Upper lobe of right lung (tissue), 1 donor: ENCODE measurements around the gene TCEAL1. TPM values are rescaled to one million over a fixed set of nuclear protein-coding genes. Genes with fewer than 3 reads are reported as not detected.

Experiments
- ATAC-seq: fragments of 200-7000 bp; cut with Tn5 transposase; one replicate; pipeline ENCODE4 v1.9.1; 2020; ENCODE audit warnings: mild to moderate bottlenecking, moderate library complexity
- DNase-seq: peaks from one replicate; pipeline ENCODE4 v3.0.0-alpha.2; 2020
- H3K27ac ChIP-seq: fragments of 200-600 bp; one replicate; pipeline ENCODE4 v1.8.0; 2022
- H3K27me3 ChIP-seq: fragments of 200-600 bp; one replicate; pipeline ENCODE4 v1.8.0; 2022; ENCODE audit warnings: mild to moderate bottlenecking
- H3K36me3 ChIP-seq: fragments of 200-600 bp; one replicate; pipeline ENCODE4 v1.8.0; 2022
- H3K4me1 ChIP-seq: fragments of 200-600 bp; one replicate; pipeline ENCODE4 v1.8.0; 2022
- H3K4me3 ChIP-seq: fragments of 200-600 bp; one replicate; pipeline ENCODE4 v1.8.0; 2022; ENCODE audit warnings: mild to moderate bottlenecking
- H3K9me3 ChIP-seq: fragments of 200-600 bp; one replicate; pipeline ENCODE4 v1.8.0; 2022
- intact Hi-C: fragments of 100-400 bp; cut with DNase I; formaldehyde crosslinking; loops from one replicate; pipeline ENCODE4 v1.11.0; 2022
- long read RNA-seq: library from polyadenylated mRNA; unstranded; transcript quantifications from one replicate; pipeline ENCODE4 v2.0.0, GENCODE V29; 2021
- total RNA-seq: library from RNA; stranded (reverse); fragmentation: NEBNext Ultra II Directional; extraction: Animal tissue kit (Norgen Biotek cat#: 25700); gene quantifications from one replicate; pipeline ENCODE4 v1.2.1, GENCODE V29; 2021
- TF ChIP-seq, protein P1 (sequence below): fragments of 200-600 bp; IDR thresholded peaks from one replicate; pipeline ENCODE4 v1.8.0; 2022; ENCODE audit warnings: antibody characterized with exemption
- donor health status: DM: no; HTN: yes; CAD: no; lungs with severe emphysema.

The TCEAL1 gene, protein sequence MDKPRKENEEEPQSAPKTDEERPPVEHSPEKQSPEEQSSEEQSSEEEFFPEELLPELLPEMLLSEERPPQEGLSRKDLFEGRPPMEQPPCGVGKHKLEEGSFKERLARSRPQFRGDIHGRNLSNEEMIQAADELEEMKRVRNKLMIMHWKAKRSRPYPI
- total RNA-seq: 31.0 TPM
- long read RNA-seq, partial matches to known transcripts: 3 of 10 reads
- long read RNA-seq, other reads (novel, unspliced or antisense): 2 of 10 reads

DNA sequence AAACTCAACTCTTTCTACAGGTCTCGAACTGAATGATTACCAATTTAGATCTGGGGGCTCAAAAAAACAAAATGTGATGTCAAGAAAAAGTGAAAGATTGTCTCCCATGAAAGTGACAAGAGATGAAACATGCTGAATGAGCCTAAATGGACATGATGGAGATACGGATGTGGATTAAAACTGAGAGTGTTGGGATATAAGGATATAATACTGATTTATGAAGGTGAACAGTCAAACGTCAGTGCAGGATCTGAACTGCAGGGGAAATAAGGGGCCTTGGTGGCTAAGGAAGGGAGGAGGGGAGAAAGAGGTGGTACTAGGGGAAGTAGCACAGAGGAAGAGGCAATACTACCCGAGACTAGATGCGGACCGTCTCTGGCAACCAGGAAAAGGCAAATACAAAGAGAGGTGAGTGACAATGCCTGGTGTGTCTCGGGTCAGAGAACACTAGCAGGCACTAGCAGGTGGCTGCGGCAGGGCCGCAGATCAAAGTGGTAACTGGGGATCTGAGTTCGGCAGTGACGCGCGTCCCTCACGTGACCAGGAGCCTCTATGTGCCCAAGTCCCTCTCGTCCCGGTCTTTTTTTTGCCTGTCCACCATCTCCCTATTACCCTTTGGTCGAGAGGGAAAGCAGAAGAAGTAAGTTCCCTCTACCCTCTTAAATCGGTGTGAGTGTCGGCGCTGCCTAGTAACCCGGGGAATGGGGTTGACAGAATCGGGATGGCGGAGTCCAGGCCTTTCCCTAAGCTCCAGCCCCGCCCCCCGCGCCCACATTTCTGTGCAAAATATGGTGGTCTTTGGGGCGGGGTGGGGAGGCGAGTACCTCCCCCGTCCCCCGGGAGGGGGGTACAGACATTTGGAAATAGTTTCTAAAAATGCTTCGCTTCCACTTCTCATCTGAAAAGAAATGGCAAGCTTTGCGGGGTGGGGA, at the start of gene TCEAL1:
Gene TCEAL1, plus strand, starts transcription at position 590 of the 932 bp plus-strand sequence. CDS start 942 bp downstream, outside the sequence.
- DNase-seq (peak; percentile 80), ATAC-seq (peak; percentile 67)
- H3K36me3 ChIP-seq: no peaks in the 10 kb centered on the region
- peak within 1 kb of the TSS; percentile 62 for H3K4me3 ChIP-seq
- peak within 1 kb of the TSS; percentile 88 for H3K27ac ChIP-seq
- no peaks in the 10 kb centered on the region for H3K27me3 ChIP-seq
- intact Hi-C loops: no loop called here
- no peaks in the 10 kb centered on the region for H3K4me1 ChIP-seq
- H3K9me3 ChIP-seq: no peaks in the 10 kb centered on the region
- TF ChIP-seq, protein P1, sequence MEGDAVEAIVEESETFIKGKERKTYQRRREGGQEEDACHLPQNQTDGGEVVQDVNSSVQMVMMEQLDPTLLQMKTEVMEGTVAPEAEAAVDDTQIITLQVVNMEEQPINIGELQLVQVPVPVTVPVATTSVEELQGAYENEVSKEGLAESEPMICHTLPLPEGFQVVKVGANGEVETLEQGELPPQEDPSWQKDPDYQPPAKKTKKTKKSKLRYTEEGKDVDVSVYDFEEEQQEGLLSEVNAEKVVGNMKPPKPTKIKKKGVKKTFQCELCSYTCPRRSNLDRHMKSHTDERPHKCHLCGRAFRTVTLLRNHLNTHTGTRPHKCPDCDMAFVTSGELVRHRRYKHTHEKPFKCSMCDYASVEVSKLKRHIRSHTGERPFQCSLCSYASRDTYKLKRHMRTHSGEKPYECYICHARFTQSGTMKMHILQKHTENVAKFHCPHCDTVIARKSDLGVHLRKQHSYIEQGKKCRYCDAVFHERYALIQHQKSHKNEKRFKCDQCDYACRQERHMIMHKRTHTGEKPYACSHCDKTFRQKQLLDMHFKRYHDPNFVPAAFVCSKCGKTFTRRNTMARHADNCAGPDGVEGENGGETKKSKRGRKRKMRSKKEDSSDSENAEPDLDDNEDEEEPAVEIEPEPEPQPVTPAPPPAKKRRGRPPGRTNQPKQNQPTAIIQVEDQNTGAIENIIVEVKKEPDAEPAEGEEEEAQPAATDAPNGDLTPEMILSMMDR: no peak

GRCh38 chrX:103584596-103584995, 44.2 kb upstream of the TCEAL1 start:
- intact Hi-C loops: no loop called here
- H3K36me3 ChIP-seq: no peaks in the 10 kb centered on the region
- H3K4me1 ChIP-seq: no peaks in the 10 kb centered on the region
- DNase-seq: no peak
- no peaks in the 10 kb centered on the region for H3K27me3 ChIP-seq
- no peak overlapping the region for H3K4me3 ChIP-seq
- H3K9me3 ChIP-seq: no peaks in the 10 kb centered on the region
- TF ChIP-seq, protein P1: no peak
- no peak for ATAC-seq
- no peak overlapping the region for H3K27ac ChIP-seq

DNA sequence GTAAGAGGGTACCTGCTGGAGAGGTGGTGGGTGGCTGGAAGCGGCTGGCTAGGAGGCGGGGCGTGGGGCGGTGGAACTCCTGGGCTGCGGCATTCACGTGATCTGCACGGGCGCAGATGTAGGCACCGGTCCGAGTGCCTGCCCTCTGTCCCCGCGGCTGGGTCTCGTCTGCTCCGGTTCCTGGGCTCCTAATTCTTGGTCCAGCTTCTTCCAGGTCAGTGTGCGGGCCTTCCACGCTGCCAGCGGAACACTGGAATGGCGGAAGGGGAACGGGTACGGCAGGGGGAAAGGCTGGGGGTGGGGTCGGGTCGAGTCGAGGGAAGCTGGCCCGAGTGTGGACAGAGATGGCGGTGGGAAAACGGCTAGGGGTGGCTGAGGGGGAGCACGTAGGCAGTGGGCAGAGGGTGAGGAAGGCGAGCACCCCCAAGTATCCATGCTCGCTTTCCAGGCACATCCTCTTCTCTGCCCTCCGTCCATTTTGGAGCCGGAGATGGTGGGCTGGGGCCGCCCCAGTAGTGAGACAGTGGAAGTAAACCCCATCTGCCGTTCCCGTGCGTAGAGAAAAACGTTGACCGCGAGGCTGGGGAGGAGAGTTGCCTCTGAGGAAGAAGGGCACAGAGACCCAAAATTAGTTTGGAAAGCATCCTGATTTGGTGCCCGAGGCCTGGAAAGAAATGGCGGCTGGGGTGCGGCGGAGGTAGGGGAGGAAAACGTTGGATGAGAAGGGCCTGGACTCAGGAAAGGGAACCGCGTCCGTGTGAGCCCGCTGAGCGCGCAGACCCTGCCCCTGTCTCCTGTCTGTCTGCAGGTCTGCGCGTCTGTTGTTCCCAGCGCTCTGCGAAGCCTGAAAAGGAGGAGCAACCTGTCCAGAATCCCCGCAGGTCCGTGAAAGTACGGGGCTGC, 43.1 kb upstream of the TCEAL1 start, which contains the start of gene TCEAL4:
Gene TCEAL4, plus strand, starts transcription at position 105 of the 903 bp plus-strand sequence. CDS start 1,161 bp downstream, outside the sequence.
- Histone ChIP-seq H3K27me3 (no peaks in the 10 kb centered on the region), H3K27ac (peak within 1 kb of the TSS; percentile 87), H3K4me1 (no peaks in the 10 kb centered on the region), H3K36me3 (no peaks in the 10 kb centered on the region), H3K4me3 (peak within 1 kb of the TSS; percentile 65), H3K9me3 (no peaks in the 10 kb centered on the region)
- DNase-seq: peak; percentile 84
- ATAC-seq: peak; percentile 96
- TF ChIP-seq, protein P1: no peak
- intact Hi-C loops: no loop called here

- ATAC-seq (peak; percentile 75), DNase-seq (peak; percentile 62)
- intact Hi-C loops: no loop called here
These were observed 42.5 kb upstream of the TCEAL1 start for GRCh38 chrX:103586314-103586646.

More at GRCh38 chrX:103586314-103586646, 42.5 kb upstream of the TCEAL1 start:
- no peaks in the 10 kb centered on the region for H3K36me3 ChIP-seq
- H3K27ac ChIP-seq: peak overlapping the region; percentile 87
- TF ChIP-seq, protein P1: no peak
- H3K9me3 ChIP-seq: no peaks in the 10 kb centered on the region
- H3K4me1 ChIP-seq: no peaks in the 10 kb centered on the region
- peak overlapping the region; percentile 65 for H3K4me3 ChIP-seq
- no peaks in the 10 kb centered on the region for H3K27me3 ChIP-seq
